CD4-positive, alpha-beta T cell treated with Interferon alpha-2 for 1 hour (primary cell): ENCODE data around the gene SF3A2.

Experiments
- DNase-seq, 2 donors: peaks; one replicate each; pipeline ENCODE4 v3.0.0-alpha.2; 2020 to 2022

The SF3A2 gene

GRCh38 chr19:2243274-2244124, 6.9 kb downstream of the SF3A2 start:
- no peak for DNase-seq

- DNase-seq = no peak
These were observed 7.4 kb downstream of the SF3A2 start for GRCh38 chr19:2244125-2244411.

GRCh38 chr19:2244486-2244885, 7.9 kb downstream of the SF3A2 start:
- DNase-seq = no peak

- DNase-seq = no peak
These were observed 8.6 kb downstream of the SF3A2 start for GRCh38 chr19:2245273-2245672.

- DNase-seq = no peak
These were observed 9.5 kb downstream of the SF3A2 start for GRCh38 chr19:2246014-2246620.

GRCh38 chr19:2246801-2247361, 10.3 kb downstream of the SF3A2 start:
- DNase-seq = no peak

GRCh38 chr19:2247433-2248101, 10.9 kb downstream of the SF3A2 start:
- no peak for DNase-seq

- no peak for DNase-seq
These were observed 11.7 kb downstream of the SF3A2 start for GRCh38 chr19:2248136-2249009.

GRCh38 chr19:2249010-2249866, 12.6 kb downstream of the SF3A2 start, which contains the start of gene AMH:
AMH (plus strand) TSS chr19:2249323; CDS start chr19:2249333, 10 bp downstream.
- no peak for DNase-seq

- peak in 1 of 2 donors; percentile 10 for DNase-seq
These were observed 13.5 kb downstream of the SF3A2 start for GRCh38 chr19:2249880-2250765.

- no peak for DNase-seq
These were observed 14.1 kb downstream of the SF3A2 start for GRCh38 chr19:2250766-2251105.

GRCh38 chr19:2251106-2252054, 14.8 kb downstream of the SF3A2 start:
- DNase-seq = peak in 1 of 2 donors; percentile 19

- DNase-seq = peak in 1 of 2 donors; percentile 10
These were observed 15.6 kb downstream of the SF3A2 start for GRCh38 chr19:2252055-2252796.

- DNase-seq = peak in 1 of 2 donors; percentile 14
These were observed 16.1 kb downstream of the SF3A2 start for GRCh38 chr19:2252797-2253105.

GRCh38 chr19:2253106-2254063, 16.8 kb downstream of the SF3A2 start:
- peak; percentile 60 to 64 for DNase-seq

GRCh38 chr19:2254064-2254872, 17.6 kb downstream of the SF3A2 start:
- DNase-seq = no peak
